ENCODE measurements around the gene STMN3. TPM values are rescaled to one million over a fixed set of nuclear protein-coding genes. Genes with fewer than 3 reads are reported as not detected.

STMN3 gene
- polyA plus RNA-seq, 1 experiment: 21.8 TPM

- Histone ChIP-seq H3K9me3 (ENCODE audit: control insufficient read depth, insufficient read depth, low read length) (no peaks in the 10 kb centered on the region), H3K27me3 (ENCODE audit: control insufficient read depth, insufficient read depth, low read length) (no peaks in the 10 kb centered on the region), H3K27ac (ENCODE audit: low read depth, low read length) (no peak overlapping the region), H3K4me3 (ENCODE audit: low read depth, low read length) (peak overlapping the region; percentile 89)
- POLR2A ChIA-PET: interaction anchor here (0.6 kb wide), 1 partner anchor 424 kb away, joined by 7 read pairs; no protein-coding TSS in a partner anchor
- DNase-seq (ENCODE audit: low read depth, low spot score): peak; percentile 16
- no peak for TF ChIP-seq CTCF (IDR thresholded peaks at IDR 0.05; ENCODE audit: low read depth, low read length)
- CTCF ChIA-PET: interaction anchor here (0.8 kb wide), 1 partner anchor 277 kb away, joined by 5 read pairs; no protein-coding TSS in a partner anchor
These were observed 24.8 kb downstream of the STMN3 start for GRCh38 chr20:63628246-63628975.

- CTCF ChIA-PET: interaction anchor here (0.7 to 0.8 kb wide), 2 partner anchors 91 to 278 kb away, joined by 4 to 5 read pairs; no protein-coding TSS in a partner anchor
- DNase-seq (ENCODE audit: low read depth, low spot score): no peak
- POLR2A ChIA-PET: interaction anchor here (0.6 to 1.4 kb wide), 6 partner anchors 10 to 595 kb away, joined by 3 to 9 read pairs (median 5); partner anchors contain the start of genes RTEL1 and TPD52L2
- no peaks in the 10 kb centered on the region for H3K9me3 ChIP-seq (ENCODE audit: control insufficient read depth, insufficient read depth, low read length)
- no peak for TF ChIP-seq CTCF (IDR thresholded peaks at IDR 0.05; ENCODE audit: low read depth, low read length)
- H3K4me3 ChIP-seq (ENCODE audit: low read depth, low read length): peak overlapping the region; percentile 89
- H3K27me3 ChIP-seq (ENCODE audit: control insufficient read depth, insufficient read depth, low read length): no peaks in the 10 kb centered on the region
- no peak overlapping the region for H3K27ac ChIP-seq (ENCODE audit: low read depth, low read length)
These were observed 25.4 kb downstream of the STMN3 start for GRCh38 chr20:63627751-63628245.

GRCh38 chr20:63627129-63627750, 26.0 kb downstream of the STMN3 start:
- TF ChIP-seq CTCF (IDR thresholded peaks at IDR 0.05; ENCODE audit: low read depth, low read length): no peak
- POLR2A ChIA-PET: interaction anchor here (0.6 to 1.4 kb wide), 11 partner anchors 11 to 595 kb away, joined by 3 to 9 read pairs (median 4); partner anchors contain the start of genes HELZ2, PTK6, RTEL1 and STMN3
- peak overlapping the region; percentile 89 for H3K4me3 ChIP-seq (ENCODE audit: low read depth, low read length)

GRCh38 chr20:63626424-63627128, 26.6 kb downstream of the STMN3 start, which contains the start of gene GMEB2:
Gene GMEB2, minus strand, starts transcription at chr20:63627101. Its CDS starts 7,704 bp downstream, at chr20:63619397.
- no peak for TF ChIP-seq CTCF (IDR thresholded peaks at IDR 0.05; ENCODE audit: low read depth, low read length)
- no peak for DNase-seq (ENCODE audit: low read depth, low spot score)
- Histone ChIP-seq H3K27ac (ENCODE audit: low read depth, low read length) (peak within 1 kb of the TSS; percentile 39), H3K4me3 (ENCODE audit: low read depth, low read length) (peak within 1 kb of the TSS; percentile 89), H3K27me3 (ENCODE audit: control insufficient read depth, insufficient read depth, low read length) (no peaks in the 10 kb centered on the region), H3K9me3 (ENCODE audit: control insufficient read depth, insufficient read depth, low read length) (no peaks in the 10 kb centered on the region)
- CTCF ChIA-PET: no interaction called here
- POLR2A ChIA-PET: interaction anchor here (0.6 to 1.4 kb wide), 8 partner anchors 11 to 89 kb away, joined by 3 to 9 read pairs (median 4); partner anchors contain the start of genes HELZ2, PTK6, RTEL1 and STMN3

More at GRCh38 chr20:63627129-63627750, 26.0 kb downstream of the STMN3 start:
- DNase-seq (ENCODE audit: low read depth, low spot score): peak; percentile 74
- no peaks in the 10 kb centered on the region for H3K9me3 ChIP-seq (ENCODE audit: control insufficient read depth, insufficient read depth, low read length)
- H3K27ac ChIP-seq (ENCODE audit: low read depth, low read length): peak overlapping the region; percentile 39
- H3K27me3 ChIP-seq (ENCODE audit: control insufficient read depth, insufficient read depth, low read length): no peaks in the 10 kb centered on the region
- CTCF ChIA-PET: interaction anchor here (0.7 to 0.8 kb wide), 2 partner anchors 91 to 278 kb away, joined by 4 to 5 read pairs; no protein-coding TSS in a partner anchor
